ENCODE data around the gene BCAN.

Gene BCAN

DNA sequence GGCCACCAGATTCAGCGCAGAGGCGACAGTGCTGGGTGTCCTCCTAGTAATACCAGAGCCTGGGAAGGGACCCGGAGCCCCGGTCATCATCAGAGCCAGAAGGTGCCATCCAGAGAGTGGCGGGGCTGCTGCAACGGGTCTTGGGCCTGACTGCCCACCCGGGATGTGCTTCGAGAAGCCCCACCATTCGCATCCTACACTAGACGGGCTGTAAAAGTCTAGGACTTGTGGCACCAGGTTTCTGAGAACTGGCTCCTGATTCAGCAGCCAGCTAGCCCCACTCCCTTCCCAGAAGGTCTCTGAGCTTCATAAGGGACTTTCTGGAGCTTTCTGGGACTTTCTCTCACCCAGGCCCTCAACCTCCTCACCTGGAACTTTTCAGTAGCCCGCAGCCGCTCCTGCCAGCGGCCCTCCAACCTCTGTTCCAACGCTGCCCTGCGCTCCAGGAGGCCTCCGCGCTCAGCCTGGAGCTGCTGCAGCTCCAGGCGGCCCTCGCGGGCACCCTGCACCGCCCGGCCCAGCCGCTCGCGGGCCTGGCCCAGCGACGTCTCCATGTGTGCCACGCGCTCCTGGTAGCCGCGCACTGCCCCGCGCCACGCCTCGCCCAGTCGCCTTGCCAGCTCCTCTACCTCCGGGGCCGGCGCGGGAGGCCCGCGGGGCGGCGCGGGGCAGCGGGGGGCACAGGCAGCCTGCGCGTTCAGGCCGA lies 34.4 kb downstream of the BCAN start:
- WGBS, 2 experiments, result 1% methylated on average over 49 of the region's 49 CpGs
- H3K27me3 ChIP-seq (ENCODE audit: control insufficient read depth, insufficient read depth, low read length, poor library complexity, severe bottlenecking), result peaks cover 7% of the 10 kb centered on the region
- H3K9me3 ChIP-seq (ENCODE audit: control insufficient read depth, low read length), result no peaks in the 10 kb centered on the region
- peaks cover 20% of the 10 kb centered on the region for H3K36me3 ChIP-seq (ENCODE audit: control insufficient read depth, insufficient read depth, low read length)
- H3K4me1 ChIP-seq (ENCODE audit: control insufficient read depth, insufficient read depth, low read length), result peaks cover 25% of the 10 kb centered on the region
- H3K4me3 ChIP-seq (ENCODE audit: insufficient read depth, low read depth, low read length), result peak overlapping the region; percentile 95
- H3K27ac ChIP-seq (ENCODE audit: insufficient read depth, low read depth, low read length, poor library complexity, severe bottlenecking), result peak overlapping the region; percentile 80

GRCh38 chr1:156676820-156677615 lies 35.1 kb downstream of the BCAN start, which contains the start of gene NES:
NES (minus strand) TSS chr1:156677407; CDS start chr1:156677264, 143 bp downstream.
- peak within 1 kb of the TSS; percentile 80 for H3K27ac ChIP-seq (ENCODE audit: insufficient read depth, low read depth, low read length, poor library complexity, severe bottlenecking)
- no peaks in the 10 kb centered on the region for H3K9me3 ChIP-seq (ENCODE audit: control insufficient read depth, low read length)
- H3K4me1 ChIP-seq (ENCODE audit: control insufficient read depth, insufficient read depth, low read length), result peaks cover 19% of the 10 kb centered on the region
- H3K27me3 ChIP-seq (ENCODE audit: control insufficient read depth, insufficient read depth, low read length, poor library complexity, severe bottlenecking), result peaks cover 7% of the 10 kb centered on the region
- peaks cover 13% of the 10 kb centered on the region for H3K36me3 ChIP-seq (ENCODE audit: control insufficient read depth, insufficient read depth, low read length)
- WGBS, 2 experiments, result 0% methylated on average over 70 of the region's 70 CpGs
- H3K4me3 ChIP-seq (ENCODE audit: insufficient read depth, low read depth, low read length), result peak within 1 kb of the TSS; percentile 95

- peak overlapping the region; percentile 4 for H3K27ac ChIP-seq (ENCODE audit: insufficient read depth, low read depth, low read length, poor library complexity, severe bottlenecking)
- peaks cover 7% of the 10 kb centered on the region for H3K27me3 ChIP-seq (ENCODE audit: control insufficient read depth, insufficient read depth, low read length, poor library complexity, severe bottlenecking)
- no peaks in the 10 kb centered on the region for H3K9me3 ChIP-seq (ENCODE audit: control insufficient read depth, low read length)
- peaks cover 14% of the 10 kb centered on the region for H3K4me1 ChIP-seq (ENCODE audit: control insufficient read depth, insufficient read depth, low read length)
- WGBS, 2 experiments, result 10 to 11% methylated on average over 22 of the region's 22 CpGs
- H3K36me3 ChIP-seq (ENCODE audit: control insufficient read depth, insufficient read depth, low read length), result peaks cover 4% of the 10 kb centered on the region
- H3K4me3 ChIP-seq (ENCODE audit: insufficient read depth, low read depth, low read length), result peak overlapping the region; percentile 95
Observed at GRCh38 chr1:156677616-156678596, 36.0 kb downstream of the BCAN start.

DNA sequence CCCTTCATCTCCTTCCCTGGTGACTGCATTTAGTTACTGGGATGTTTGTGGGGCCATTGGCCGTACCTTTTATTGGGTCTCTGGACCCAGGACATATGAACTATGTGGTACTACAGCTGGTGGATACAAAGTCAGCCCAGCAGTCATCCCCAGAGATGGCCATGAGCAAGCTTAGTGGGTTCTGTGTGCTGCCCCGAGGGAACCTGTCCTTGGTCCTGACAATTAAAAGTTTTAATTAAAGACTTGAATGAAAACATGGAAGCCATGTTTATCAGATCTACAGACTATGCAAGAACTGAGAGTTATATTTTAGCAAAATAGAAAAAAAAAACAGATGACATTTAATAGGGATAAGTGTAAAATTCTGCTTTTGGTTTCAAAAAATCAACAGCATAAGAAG lies 38.1 kb downstream of the BCAN start:
- 90 to 93% methylated on average over 2 of the region's 2 CpGs for WGBS, 2 experiments

DNA sequence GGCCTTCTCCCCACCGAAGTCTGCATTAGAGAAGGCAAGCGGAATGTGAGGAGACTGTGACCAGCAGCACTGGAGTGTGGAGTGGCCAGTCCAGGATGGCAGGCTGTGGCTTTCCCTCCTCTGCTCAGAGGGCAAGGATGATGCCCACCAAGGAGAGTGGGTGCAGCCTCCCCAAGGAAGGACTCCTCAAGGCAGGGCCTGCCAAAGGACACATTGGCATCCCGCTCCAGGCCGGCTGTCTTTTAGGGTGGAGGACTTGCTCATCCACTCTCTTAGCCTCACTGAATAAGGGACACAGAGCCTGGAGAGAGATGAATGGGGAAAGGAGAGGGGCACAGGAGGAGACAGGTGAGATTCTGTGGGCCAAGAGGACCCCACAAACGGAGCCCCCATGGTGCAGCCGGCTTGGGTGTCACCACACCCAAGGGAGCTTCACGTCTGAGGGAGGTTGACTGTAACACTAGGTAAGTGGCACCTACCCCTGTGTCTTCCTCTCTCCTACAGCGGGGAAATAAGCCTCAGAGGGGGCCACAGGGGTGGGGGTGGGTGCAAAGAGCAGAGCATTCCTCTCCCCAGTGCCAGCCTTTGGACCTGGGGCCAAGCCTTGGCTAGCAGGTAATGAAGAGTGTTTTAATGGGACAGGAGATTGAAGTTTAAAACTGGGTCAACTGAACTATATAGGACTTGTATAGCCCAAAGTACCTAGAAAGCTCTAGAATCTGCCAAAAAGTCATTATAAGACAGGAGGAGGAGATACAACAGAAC lies 39.5 kb downstream of the BCAN start:
- WGBS, 2 experiments, result 86% methylated on average over 8 of the region's 8 CpGs
- Histone ChIP-seq H3K9me3 (ENCODE audit: control insufficient read depth, low read length) (no peaks in the 10 kb centered on the region), H3K36me3 (ENCODE audit: control insufficient read depth, insufficient read depth, low read length) (no peaks in the 10 kb centered on the region), H3K4me3 (ENCODE audit: insufficient read depth, low read depth, low read length) (no peak overlapping the region), H3K27ac (ENCODE audit: insufficient read depth, low read depth, low read length, poor library complexity, severe bottlenecking) (no peak overlapping the region), H3K4me1 (ENCODE audit: control insufficient read depth, insufficient read depth, low read length) (no peaks in the 10 kb centered on the region), H3K27me3 (ENCODE audit: control insufficient read depth, insufficient read depth, low read length, poor library complexity, severe bottlenecking) (peaks cover 7% of the 10 kb centered on the region)

More for the DNA sequence above, 38.1 kb downstream of the BCAN start:
- Histone ChIP-seq H3K27me3 (ENCODE audit: control insufficient read depth, insufficient read depth, low read length, poor library complexity, severe bottlenecking) (peaks cover 7% of the 10 kb centered on the region), H3K36me3 (ENCODE audit: control insufficient read depth, insufficient read depth, low read length) (no peaks in the 10 kb centered on the region), H3K4me1 (ENCODE audit: control insufficient read depth, insufficient read depth, low read length) (no peaks in the 10 kb centered on the region), H3K9me3 (ENCODE audit: control insufficient read depth, low read length) (no peaks in the 10 kb centered on the region), H3K4me3 (ENCODE audit: insufficient read depth, low read depth, low read length) (no peak overlapping the region), H3K27ac (ENCODE audit: insufficient read depth, low read depth, low read length, poor library complexity, severe bottlenecking) (no peak overlapping the region)

DNA sequence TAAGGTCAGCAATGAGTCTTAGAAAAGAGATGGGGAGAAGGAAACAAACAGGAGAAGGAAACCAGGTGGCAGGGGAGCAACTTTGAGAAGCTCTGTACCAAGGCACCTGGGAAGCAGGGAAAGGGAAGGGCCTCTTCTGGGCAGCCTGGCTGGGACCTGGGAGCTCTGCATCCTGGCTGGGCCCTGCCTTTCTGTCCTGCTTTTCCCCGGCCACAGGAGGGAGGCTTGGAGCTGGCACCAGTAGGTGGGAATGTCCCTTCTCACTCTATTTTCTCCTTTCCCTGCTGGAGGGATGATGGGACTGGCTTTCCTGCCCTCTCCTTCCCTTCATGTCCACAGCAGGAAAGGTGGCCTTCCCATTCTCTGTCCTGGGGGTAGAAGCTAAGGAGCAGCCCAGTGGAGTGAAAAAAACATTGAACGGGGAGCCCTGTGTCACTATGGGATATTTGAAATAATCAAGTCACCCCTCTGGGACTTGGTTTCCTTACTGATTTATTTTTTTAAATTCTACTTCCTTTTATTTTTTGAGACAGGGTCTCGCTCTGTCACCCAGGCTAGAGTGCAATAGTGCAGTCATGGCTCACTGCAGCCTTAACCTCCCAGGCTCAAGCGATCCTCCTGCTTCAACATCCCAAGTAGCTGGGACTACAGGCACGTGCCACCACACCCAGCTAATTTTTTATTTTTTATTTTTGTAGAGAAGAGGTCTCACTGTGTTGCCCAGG lies 40.4 kb downstream of the BCAN start:
- no peaks in the 10 kb centered on the region for H3K36me3 ChIP-seq (ENCODE audit: control insufficient read depth, insufficient read depth, low read length)
- peaks cover 7% of the 10 kb centered on the region for H3K27me3 ChIP-seq (ENCODE audit: control insufficient read depth, insufficient read depth, low read length, poor library complexity, severe bottlenecking)
- no peaks in the 10 kb centered on the region for H3K9me3 ChIP-seq (ENCODE audit: control insufficient read depth, low read length)
- no peak overlapping the region for H3K27ac ChIP-seq (ENCODE audit: insufficient read depth, low read depth, low read length, poor library complexity, severe bottlenecking)
- H3K4me3 ChIP-seq (ENCODE audit: insufficient read depth, low read depth, low read length), result no peak overlapping the region
- 69 to 74% methylated on average over 5 of the region's 5 CpGs for WGBS, 2 experiments
- H3K4me1 ChIP-seq (ENCODE audit: control insufficient read depth, insufficient read depth, low read length), result no peaks in the 10 kb centered on the region

DNA sequence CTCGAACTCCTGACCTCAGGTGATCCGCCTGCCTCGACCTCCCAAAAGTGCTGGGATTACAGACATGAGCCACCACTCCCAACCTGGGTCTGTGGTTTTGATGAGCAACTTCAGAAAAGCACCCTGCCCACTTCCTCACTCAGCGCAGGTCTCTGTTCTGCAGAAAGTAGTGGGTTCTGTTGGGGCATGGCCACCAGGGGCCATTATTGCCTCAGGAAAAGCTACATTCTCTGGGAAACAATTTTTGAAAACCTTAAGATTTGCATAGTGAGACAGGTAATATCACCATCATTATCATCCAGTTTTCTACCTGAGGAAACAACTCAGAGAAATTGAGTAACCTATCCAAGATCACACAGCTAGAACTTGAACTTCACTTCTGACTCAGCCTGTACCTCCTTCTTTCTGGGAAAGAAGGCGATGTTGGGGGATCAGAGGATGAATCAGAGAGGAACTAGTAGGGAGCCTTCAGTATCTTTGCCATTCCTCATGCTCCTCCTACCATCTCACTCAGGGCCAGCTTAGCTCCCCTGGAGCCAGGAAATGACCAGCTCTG lies 42.4 kb downstream of the BCAN start:
- H3K27ac ChIP-seq (ENCODE audit: insufficient read depth, low read depth, low read length, poor library complexity, severe bottlenecking), result no peak overlapping the region
- H3K4me3 ChIP-seq (ENCODE audit: insufficient read depth, low read depth, low read length), result no peak overlapping the region
- H3K4me1 ChIP-seq (ENCODE audit: control insufficient read depth, insufficient read depth, low read length), result no peaks in the 10 kb centered on the region
- H3K9me3 ChIP-seq (ENCODE audit: control insufficient read depth, low read length), result no peaks in the 10 kb centered on the region
- no peaks in the 10 kb centered on the region for H3K36me3 ChIP-seq (ENCODE audit: control insufficient read depth, insufficient read depth, low read length)
- 86 to 90% methylated on average over 5 of the region's 5 CpGs for WGBS, 2 experiments
- no peaks in the 10 kb centered on the region for H3K27me3 ChIP-seq (ENCODE audit: control insufficient read depth, insufficient read depth, low read length, poor library complexity, severe bottlenecking)

DNA sequence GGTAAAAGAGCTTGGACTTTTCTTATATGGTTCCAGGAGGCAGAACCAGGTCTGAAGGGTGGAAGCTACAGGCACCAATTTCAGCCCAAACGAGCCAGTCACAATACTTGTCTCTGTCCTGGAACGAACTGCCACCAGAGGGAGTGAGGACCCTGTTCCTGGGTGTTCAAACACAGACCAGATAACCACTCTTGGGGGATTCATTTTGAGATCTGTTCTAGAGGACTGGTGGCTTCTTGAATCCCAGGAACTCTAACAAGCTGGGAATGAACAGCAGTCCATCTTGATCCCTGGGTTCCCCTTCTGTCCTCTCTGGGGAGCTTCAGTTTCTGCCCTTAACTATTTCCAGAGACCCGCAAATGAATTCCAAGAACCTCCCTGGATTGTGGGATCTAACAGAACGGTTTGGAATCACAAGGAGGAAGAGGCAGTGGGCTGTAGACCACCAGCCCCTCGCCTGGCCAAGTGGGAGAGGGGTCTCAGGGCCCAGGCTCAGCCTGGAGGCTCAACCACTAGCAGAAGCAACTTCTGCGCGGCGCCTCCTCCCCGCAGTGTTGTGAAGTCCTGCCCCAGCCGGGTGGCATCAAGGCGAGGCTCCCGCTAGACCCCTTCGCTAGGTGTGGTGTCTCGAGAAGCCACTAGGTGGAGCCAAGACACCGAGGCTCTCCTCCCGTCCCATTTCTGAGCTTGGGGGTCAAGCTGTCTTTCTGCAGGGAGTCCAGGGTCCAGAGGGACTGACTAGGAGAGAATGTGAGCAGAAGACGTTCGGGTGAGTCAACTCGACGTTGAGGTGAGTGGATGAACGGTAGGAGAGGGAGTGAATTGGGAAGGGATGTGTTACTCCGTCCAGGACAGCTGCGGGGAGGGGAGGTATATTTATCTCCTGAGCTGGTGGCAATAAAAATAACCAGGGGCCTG lies 47.4 kb downstream of the BCAN start:
- H3K27me3 ChIP-seq (ENCODE audit: control insufficient read depth, insufficient read depth, low read length, poor library complexity, severe bottlenecking), result no peaks in the 10 kb centered on the region
- no peaks in the 10 kb centered on the region for H3K9me3 ChIP-seq (ENCODE audit: control insufficient read depth, low read length)
- H3K27ac ChIP-seq (ENCODE audit: insufficient read depth, low read depth, low read length, poor library complexity, severe bottlenecking), result no peak overlapping the region
- H3K4me3 ChIP-seq (ENCODE audit: insufficient read depth, low read depth, low read length), result peak overlapping the region; percentile 20
- no peaks in the 10 kb centered on the region for H3K36me3 ChIP-seq (ENCODE audit: control insufficient read depth, insufficient read depth, low read length)
- H3K4me1 ChIP-seq (ENCODE audit: control insufficient read depth, insufficient read depth, low read length), result peaks cover 44% of the 10 kb centered on the region
- 2% methylated on average over 23 of the region's 23 CpGs for WGBS, 2 experiments
